Pancreas (tissue), 10 donors: ENCODE measurements around the gene DSG3. TPM values are rescaled to one million over a fixed set of nuclear protein-coding genes. Genes with fewer than 3 reads are reported as not detected.
"Not testable (repeated sequence)": the region's sequence is repeated elsewhere in the genome, so short reads cannot be mapped to it uniquely, and the experiment has no call there.

Source experiments
- ATAC-seq, 4 donors: fragments of 200-7000 bp; cut with Tn5 transposase; one replicate each; pipeline versions ENCODE4 v1.8.0 to v1.9.1; 2020; ENCODE audit warnings: mild to moderate bottlenecking in 4 of 4, moderate library complexity in 4 of 4
- DNase-seq, 6 donors: peaks; one replicate each; pipeline ENCODE4 v3.0.0-alpha.2; 2020
- FAIRE-seq: peaks from 2 replicates; lab custom pipeline; 2012; peaks lifted over from hg19 to GRCh38; lab: Jason Lieb, UNC
- H3K27ac ChIP-seq, 4 donors: fragments of 200-600 bp; sonication (generic); 1 replicate in 3 of 4; 2 replicates in 1 of 4; pipeline versions ENCODE4 v1.5.0 to v1.8.0; 2020
- H3K27me3 ChIP-seq, 4 donors: fragments of 200-600 bp; one replicate each; pipeline ENCODE4 v1.8.0; 2021
- H3K36me3 ChIP-seq, 3 donors: fragments of 200-600 bp; sonication (generic) in 1 of 3; one replicate each; pipeline versions ENCODE4 v1.5.0 to v1.8.0; 2020 to 2021
- H3K4me1 ChIP-seq, 3 donors: fragments of 200-600 bp; one replicate each; pipeline ENCODE4 v1.8.0; 2021
- H3K4me3 ChIP-seq, 4 donors: fragments of 200-600 bp; sonication (generic) in 2 of 4; one replicate each; pipeline versions ENCODE4 v1.5.0 to v1.8.0; 2020 to 2021
- H3K9me3 ChIP-seq, 4 donors: fragments of 200-600 bp; one replicate each; pipeline ENCODE4 v1.8.0; 2021
- WGBS, 2 donors: extraction: QIAGEN DNeasy Blood & Tissue Kit; methylation state at CpG; one replicate each; pipeline ENCODE4 v1.1.7; 2013; 5-methylcytosine and 5-hydroxymethylcytosine counted together
- intact Hi-C, 3 donors: fragments of 100-400 bp; cut with DNase I; formaldehyde crosslinking; loops; one replicate each; pipeline versions ENCODE4 v1.11.1 to v1.14.2; 2022
- polyA plus RNA-seq, 2 donors: library from polyadenylated mRNA; stranded (reverse); fragments of 200-250 nt; gene quantifications; one replicate each; pipeline ENCODE4 v1.2.3, GENCODE V29; 2013
- total RNA-seq, 6 donors: library from RNA; stranded (reverse); fragmentation: NEBNext Ultra II Directional in 4 of 6; extraction: Animal tissue kit (Norgen Biotek cat#: 25700) in 4 of 6; gene quantifications; one replicate each; pipeline versions ENCODE4 v1.2.1 to v1.2.4, GENCODE V29; 2021 to 2023
- TF ChIP-seq, protein P1 (sequence below), 4 donors: fragments of 200-600 bp; sonication (generic) in 3 of 4; IDR thresholded peaks; one replicate each; pipeline versions ENCODE4 v1.5.0 to v1.8.0; 2021; ENCODE audit warnings: antibody characterized with exemption in 4 of 4
- donor health status: healthy with polysubstance abuse.
- donor health status: DM: no; HTN: no; CAD: no; lungs with moderate emphysema.
- donor health status: DM: no; HTN: no; CAD: no.
- donor health status: control.
- donor health status: control.
- donor health status: Bipolar disorder and iron deficiency.
- donor health status: DM: yes; HTN: yes; CAD: no.
- donor health status: DM: no; HTN: no; CAD: no.
- donor health status: DM: no; HTN: no; CAD: no.
- donor health status: DM: yes; HTN: yes; CAD: no.

The DSG3 gene
- total and polyA plus RNA-seq, 8 donors, result 0.02 TPM; not detected in 7

DNA sequence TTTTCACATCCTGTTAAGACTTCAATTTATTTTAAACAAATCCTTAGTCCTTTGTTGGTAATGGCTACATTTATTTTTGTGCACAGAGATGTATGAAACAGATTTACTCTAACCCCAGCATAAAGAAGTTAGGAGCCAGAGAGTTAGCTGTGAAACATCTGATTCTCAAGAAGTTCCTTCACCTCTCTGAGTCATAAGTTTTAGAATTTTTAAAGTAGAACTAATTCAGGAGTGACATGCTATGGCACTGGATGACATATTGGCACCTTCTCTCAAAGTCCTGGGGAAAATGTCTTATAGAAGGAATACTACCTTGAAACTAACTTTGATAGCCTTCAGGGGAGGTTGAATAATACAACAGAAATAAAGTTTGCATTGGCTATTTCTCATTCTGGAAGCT is 44.0 kb downstream of the DSG3 start:
- H3K27ac ChIP-seq, result no peak overlapping the region
- no peak for DNase-seq
- H3K4me1 ChIP-seq, result no peaks in the 10 kb centered on the region
- H3K9me3 ChIP-seq, result no peaks in the 10 kb centered on the region
- H3K4me3 ChIP-seq, result no peak overlapping the region
- FAIRE-seq, result no peak
- intact Hi-C loops, result no loop called here
- H3K27me3 ChIP-seq, result no peaks in the 10 kb centered on the region
- TF ChIP-seq, protein P1, sequence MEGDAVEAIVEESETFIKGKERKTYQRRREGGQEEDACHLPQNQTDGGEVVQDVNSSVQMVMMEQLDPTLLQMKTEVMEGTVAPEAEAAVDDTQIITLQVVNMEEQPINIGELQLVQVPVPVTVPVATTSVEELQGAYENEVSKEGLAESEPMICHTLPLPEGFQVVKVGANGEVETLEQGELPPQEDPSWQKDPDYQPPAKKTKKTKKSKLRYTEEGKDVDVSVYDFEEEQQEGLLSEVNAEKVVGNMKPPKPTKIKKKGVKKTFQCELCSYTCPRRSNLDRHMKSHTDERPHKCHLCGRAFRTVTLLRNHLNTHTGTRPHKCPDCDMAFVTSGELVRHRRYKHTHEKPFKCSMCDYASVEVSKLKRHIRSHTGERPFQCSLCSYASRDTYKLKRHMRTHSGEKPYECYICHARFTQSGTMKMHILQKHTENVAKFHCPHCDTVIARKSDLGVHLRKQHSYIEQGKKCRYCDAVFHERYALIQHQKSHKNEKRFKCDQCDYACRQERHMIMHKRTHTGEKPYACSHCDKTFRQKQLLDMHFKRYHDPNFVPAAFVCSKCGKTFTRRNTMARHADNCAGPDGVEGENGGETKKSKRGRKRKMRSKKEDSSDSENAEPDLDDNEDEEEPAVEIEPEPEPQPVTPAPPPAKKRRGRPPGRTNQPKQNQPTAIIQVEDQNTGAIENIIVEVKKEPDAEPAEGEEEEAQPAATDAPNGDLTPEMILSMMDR (IDR thresholded peaks at IDR 0.05), result no peak
- no peak for ATAC-seq
- H3K36me3 ChIP-seq, result no peaks in the 10 kb centered on the region

DNA sequence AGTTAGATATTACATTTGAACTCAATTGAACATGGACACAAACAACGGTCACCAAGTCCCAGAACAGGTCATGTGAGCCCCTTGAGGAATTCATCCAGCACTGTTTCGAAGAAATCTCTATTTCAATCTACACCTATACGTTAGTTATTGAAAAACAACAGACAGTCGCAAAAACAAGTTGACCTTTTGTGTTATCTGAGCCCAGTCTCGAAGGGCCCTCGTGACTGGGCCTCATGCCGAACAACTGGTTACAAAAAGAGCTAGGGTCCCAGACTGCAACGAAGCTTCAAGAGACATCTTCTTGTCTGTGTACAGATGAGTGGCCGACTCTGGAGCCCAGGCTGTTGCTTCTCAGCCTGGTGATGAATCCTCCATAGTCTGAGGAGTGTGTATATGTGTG is 45.1 kb downstream of the DSG3 start:
- TF ChIP-seq, protein P1 (IDR thresholded peaks at IDR 0.05), result no peak
- intact Hi-C loops, result no loop called here

DNA sequence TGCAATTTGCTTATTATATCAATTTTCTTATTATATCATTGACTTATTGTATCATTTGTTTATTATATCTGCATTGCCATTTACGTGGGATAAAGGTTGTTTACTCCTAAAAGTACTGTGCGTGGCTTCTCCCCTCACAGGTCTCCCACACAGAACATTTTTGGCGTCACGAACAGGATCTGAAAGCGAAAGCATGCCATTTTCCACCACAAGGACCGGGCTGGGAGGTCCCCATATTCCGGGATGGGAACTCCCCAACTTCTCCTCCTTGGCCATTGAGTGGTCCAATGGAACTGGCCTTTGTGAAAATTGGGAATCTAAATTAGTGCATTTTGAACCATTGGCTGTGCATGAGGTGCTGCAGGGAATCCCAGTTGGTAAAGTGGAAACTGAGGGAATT is 45.6 kb downstream of the DSG3 start:
- Histone ChIP-seq H3K27me3 (no peaks in the 10 kb centered on the region), H3K4me1 (no peaks in the 10 kb centered on the region), H3K27ac (no peak overlapping the region), H3K4me3 (no peak overlapping the region), H3K36me3 (no peaks in the 10 kb centered on the region), H3K9me3 (no peaks in the 10 kb centered on the region)
- DNase-seq (no peak), ATAC-seq (no peak), FAIRE-seq (no peak)
- intact Hi-C loops, result no loop called here
- TF ChIP-seq, protein P1 (IDR thresholded peaks at IDR 0.05), result no peak
- 93% methylated on average over 7 of the region's 7 CpGs for WGBS, 2 donors

More for the DNA sequence above, 45.1 kb downstream of the DSG3 start:
- ATAC-seq (no peak), FAIRE-seq (no peak), DNase-seq (no peak)
- Histone ChIP-seq H3K4me1 (no peaks in the 10 kb centered on the region), H3K27ac (no peak overlapping the region), H3K9me3 (no peaks in the 10 kb centered on the region), H3K27me3 (no peaks in the 10 kb centered on the region), H3K4me3 (no peak overlapping the region), H3K36me3 (no peaks in the 10 kb centered on the region)
- WGBS, 2 donors, result 91 to 96% methylated on average over 9 of the region's 9 CpGs

DNA sequence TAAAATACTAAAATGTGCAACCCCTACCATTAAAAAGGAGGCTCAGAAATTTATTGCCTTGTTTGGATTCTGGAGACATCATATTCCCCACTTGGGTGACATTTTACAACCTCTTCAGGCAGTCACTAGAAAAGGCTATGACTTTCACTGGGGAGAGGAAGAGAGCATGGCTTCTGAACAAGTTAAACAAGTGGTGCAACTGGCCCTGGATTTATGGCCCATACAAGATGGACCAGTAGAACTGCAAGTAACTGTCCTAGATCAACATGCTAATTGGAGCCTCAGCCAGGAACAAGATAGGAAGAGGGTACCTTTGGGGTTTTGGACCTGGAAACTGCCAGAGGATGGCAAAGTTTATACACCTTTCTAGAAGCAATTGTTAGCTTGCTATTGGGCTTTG is 46.4 kb downstream of the DSG3 start:
- FAIRE-seq, result no peak
- DNase-seq, result no peak
- no peak for ATAC-seq
- Histone ChIP-seq H3K36me3 (no peaks in the 10 kb centered on the region), H3K4me3 (no peak overlapping the region), H3K4me1 (no peaks in the 10 kb centered on the region), H3K9me3 (no peaks in the 10 kb centered on the region), H3K27me3 (no peaks in the 10 kb centered on the region), H3K27ac (no peak overlapping the region)
- TF ChIP-seq, protein P1 (IDR thresholded peaks at IDR 0.05), result no peak
- intact Hi-C loops, result no loop called here

DNA sequence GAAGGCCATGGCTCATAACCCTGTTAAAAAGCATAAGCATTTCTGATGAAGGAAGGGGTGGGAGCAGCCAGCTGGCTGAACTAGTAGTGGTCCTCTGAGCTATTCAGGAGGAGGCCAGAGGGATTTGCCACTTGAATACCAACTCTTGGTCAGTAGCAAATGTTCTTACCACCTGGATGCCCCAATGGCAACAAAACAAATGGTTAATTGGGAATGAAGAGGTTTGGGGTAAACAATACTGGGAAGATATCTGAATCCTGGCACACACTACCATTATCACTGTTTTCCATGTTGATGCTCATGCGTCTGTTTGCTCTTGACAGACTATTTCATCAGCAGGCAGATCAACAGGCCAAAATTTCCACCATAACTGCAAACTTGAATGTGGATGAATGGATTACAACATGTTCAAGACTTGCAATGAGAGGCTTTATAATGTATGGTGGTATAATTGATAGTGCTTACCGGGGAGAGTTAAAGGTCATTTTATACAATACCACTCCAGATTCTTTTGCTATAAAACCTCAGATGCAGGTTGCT is 47.2 kb downstream of the DSG3 start:
- ATAC-seq, intact Hi-C loops, H3K9me3 ChIP-seq, H3K27me3 ChIP-seq, H3K36me3 ChIP-seq, H3K4me3 ChIP-seq, FAIRE-seq, DNase-seq, H3K4me1 ChIP-seq, H3K27ac ChIP-seq: not testable (repeated sequence)
- WGBS, 2 donors, result 71 to 72% methylated on average over 2 of the region's 2 CpGs
